ENCODE measurements around the gene PLAAT4. TPM values are rescaled to one million over a fixed set of nuclear protein-coding genes. Genes with fewer than 3 reads are reported as not detected.

Gene PLAAT4
- total and polyA plus RNA-seq, 2 experiments from 2014 or later, result 7.9 to 13.7 TPM

- Histone ChIP-seq H2AFZ (no peak overlapping the region), H4K20me1 (ENCODE audit: insufficient read depth, poor library complexity, severe bottlenecking) (no peaks in the 10 kb centered on the region), H3K4me2 (no peak overlapping the region), H3K4me3 (no peak overlapping the region), H3K79me2 (no peaks in the 10 kb centered on the region), H3K36me3 (replicated peaks; ENCODE audit: insufficient read depth, low read depth) (no peaks in the 10 kb centered on the region), H3K27me3 (no peaks in the 10 kb centered on the region), H3K4me1 (ENCODE audit: insufficient read depth) (no peaks in the 10 kb centered on the region), H3K9me2 (replicated peaks; ENCODE audit: insufficient read depth) (no peaks in the 10 kb centered on the region), H3K9me3 (ENCODE audit: low read depth) (no peaks in the 10 kb centered on the region), H3K27ac (no peak overlapping the region)
- 95% methylated on average over 6 of the region's 6 CpGs for WGBS (ENCODE audit: low lambda C conversion rate, missing lambda C conversion rate)
- TF ChIP-seq EZH2 (IDR thresholded peaks at IDR 0.05; ENCODE audit: borderline replicate concordance) (no peak), CTCF (IDR thresholded peaks at IDR 0.05; ENCODE audit: poor library complexity) (no peak), EZH2phosphoT487 (IDR thresholded peaks at IDR 0.05; ENCODE audit: low read depth, severe bottlenecking, unreplicated experiment) (no peak)
- no peak for DNase-seq (ENCODE audit: low spot score)
Observed at GRCh38 chr11:63516109-63516508, 20.5 kb upstream of the PLAAT4 start.

DNA sequence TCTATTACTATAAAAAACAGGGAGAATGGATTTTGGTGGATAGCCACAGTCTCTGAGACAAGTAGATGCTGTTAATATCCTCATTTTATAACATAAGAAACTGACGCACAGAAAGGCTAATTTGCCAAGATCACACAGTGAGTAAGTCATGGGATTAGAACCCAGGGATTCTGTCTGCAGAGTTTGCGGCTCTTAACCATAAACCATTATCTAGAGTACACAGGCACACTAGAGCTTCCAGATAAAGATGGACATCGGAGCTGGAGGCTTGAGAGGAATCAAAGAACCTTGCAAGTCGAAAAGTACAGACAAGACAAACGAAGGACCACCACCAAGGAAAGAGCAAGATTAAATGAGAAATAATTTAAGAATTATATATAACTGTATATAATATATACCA, 19.5 kb upstream of the PLAAT4 start:
- WGBS (ENCODE audit: low lambda C conversion rate, missing lambda C conversion rate), result 67% methylated on average over 5 of the region's 5 CpGs
- H3K79me2 ChIP-seq, result no peaks in the 10 kb centered on the region

DNA sequence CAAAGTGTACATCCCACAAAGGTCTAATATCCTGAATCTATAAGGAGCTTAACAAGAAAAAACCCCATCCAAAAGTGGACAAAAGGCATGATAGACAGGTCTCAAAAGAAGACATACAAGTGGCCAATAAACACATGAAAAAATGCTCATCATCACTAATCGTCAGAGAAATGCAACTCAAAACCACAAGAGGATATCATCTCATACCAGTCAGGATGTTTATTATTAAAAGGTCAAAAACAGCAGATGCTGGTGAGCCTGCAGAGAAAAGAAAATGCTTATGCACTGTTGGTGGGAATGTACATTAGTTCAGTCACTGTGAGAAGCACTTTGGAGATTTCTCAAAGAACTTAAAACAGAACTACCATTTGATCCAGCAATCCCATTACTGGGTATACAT, 18.1 kb upstream of the PLAAT4 start:
- no peak overlapping the region for H3K4me2 ChIP-seq

More for the DNA sequence above, 19.5 kb upstream of the PLAAT4 start:
- no peaks in the 10 kb centered on the region for H3K27me3 ChIP-seq
- no peaks in the 10 kb centered on the region for H4K20me1 ChIP-seq (ENCODE audit: insufficient read depth, poor library complexity, severe bottlenecking)
- no peak for DNase-seq (ENCODE audit: low spot score)
- no peak overlapping the region for H3K4me3 ChIP-seq
- H3K27ac ChIP-seq, result no peak overlapping the region
- no peaks in the 10 kb centered on the region for H3K4me1 ChIP-seq (ENCODE audit: insufficient read depth)
- no peak overlapping the region for H2AFZ ChIP-seq
- H3K36me3 ChIP-seq (replicated peaks; ENCODE audit: insufficient read depth, low read depth), result no peaks in the 10 kb centered on the region
- no peaks in the 10 kb centered on the region for H3K9me2 ChIP-seq (replicated peaks; ENCODE audit: insufficient read depth)
- no peak overlapping the region for H3K4me2 ChIP-seq
- no peaks in the 10 kb centered on the region for H3K9me3 ChIP-seq (ENCODE audit: low read depth)
- TF ChIP-seq EZH2 (IDR thresholded peaks at IDR 0.05; ENCODE audit: borderline replicate concordance), result no peak
- TF ChIP-seq CTCF (IDR thresholded peaks at IDR 0.05; ENCODE audit: poor library complexity), result no peak
- TF ChIP-seq EZH2phosphoT487 (IDR thresholded peaks at IDR 0.05; ENCODE audit: low read depth, severe bottlenecking, unreplicated experiment), result no peak

More for the DNA sequence above, 18.1 kb upstream of the PLAAT4 start:
- no peak overlapping the region for H3K4me3 ChIP-seq
- H3K9me3 ChIP-seq (ENCODE audit: low read depth), result peaks cover 2% of the 10 kb centered on the region
- H3K4me1 ChIP-seq (ENCODE audit: insufficient read depth), result no peaks in the 10 kb centered on the region
- no peaks in the 10 kb centered on the region for H3K79me2 ChIP-seq
- no peak for TF ChIP-seq EZH2phosphoT487 (IDR thresholded peaks at IDR 0.05; ENCODE audit: low read depth, severe bottlenecking, unreplicated experiment)
- no peak for TF ChIP-seq EZH2 (IDR thresholded peaks at IDR 0.05; ENCODE audit: borderline replicate concordance)
- no peak for TF ChIP-seq CTCF (IDR thresholded peaks at IDR 0.05; ENCODE audit: poor library complexity)
- H3K27me3 ChIP-seq, result no peaks in the 10 kb centered on the region
- H3K36me3 ChIP-seq (replicated peaks; ENCODE audit: insufficient read depth, low read depth), result no peaks in the 10 kb centered on the region
- no peaks in the 10 kb centered on the region for H3K9me2 ChIP-seq (replicated peaks; ENCODE audit: insufficient read depth)
- no peak overlapping the region for H3K27ac ChIP-seq
- DNase-seq (ENCODE audit: low spot score), result no peak
- 56% methylated on average over 1 of the region's 1 CpG for WGBS (ENCODE audit: low lambda C conversion rate, missing lambda C conversion rate)
- no peaks in the 10 kb centered on the region for H4K20me1 ChIP-seq (ENCODE audit: insufficient read depth, poor library complexity, severe bottlenecking)
- H2AFZ ChIP-seq, result no peak overlapping the region

All from hepatocyte (in vitro differentiated cells).